ENCODE measurements around the gene SLC6A18.

GRCh38 chr5:1209896-1210776 is 15.0 kb upstream of the SLC6A18 start:
- TF ChIP-seq FOXP1 (CRISPR knock-in tag; IDR thresholded peaks at IDR 0.05) = no peak
- TF ChIP-seq CEBPZ (IDR thresholded peaks at IDR 0.05; ENCODE audit: borderline replicate concordance, low read depth, low read length) = no peak
- no peak for TF ChIP-seq SPI1 (IDR thresholded peaks at IDR 0.05; ENCODE audit: borderline replicate concordance, low read depth, low read length)
- TF ChIP-seq PHB2 (IDR thresholded peaks at IDR 0.05; ENCODE audit: low read depth) = no peak
- no peak for TF ChIP-seq CBX8 (IDR thresholded peaks at IDR 0.05; ENCODE audit: borderline replicate concordance, extremely low read depth, low read depth, low read length, poor library complexity, severe bottlenecking)
- no peak for TF ChIP-seq FOXJ2 (tag; IDR thresholded peaks at IDR 0.05)
- no peak for TF ChIP-seq CTCF (IDR thresholded peaks at IDR 0.05 in 2 of 3, conservative IDR thresholded peaks at IDR 0.05 in 1 of 3; ENCODE audit: insufficient read depth in 2 of 3, low read depth in 1 of 3, low read length in 3 of 3)
- TF ChIP-seq SRSF9 (IDR thresholded peaks at IDR 0.05; ENCODE audit: borderline replicate concordance, low read depth, low read length) = no peak
- TF ChIP-seq ZBTB33 (CRISPR knock-in tag; IDR thresholded peaks at IDR 0.05) = no peak
- no peak for TF ChIP-seq ELF4 (CRISPR knock-in tag; IDR thresholded peaks at IDR 0.05)
- no peak for TF ChIP-seq STAT5B (CRISPR knock-in tag; IDR thresholded peaks at IDR 0.05)
- TF ChIP-seq PATZ1 (CRISPR knock-in tag; IDR thresholded peaks at IDR 0.05; ENCODE audit: borderline replicate concordance) = no peak
- TF ChIP-seq ZNF217 (CRISPR knock-in tag; IDR thresholded peaks at IDR 0.05) = no peak

Measured in K562 (cell line).